Breast epithelium (tissue), 4 donors: ENCODE measurements around the gene ATOX1. TPM values are rescaled to one million over a fixed set of nuclear protein-coding genes. Genes with fewer than 3 reads are reported as not detected.

ENCODE experiments used
- DNase-seq, 2 donors: peaks; one replicate each; pipeline ENCODE4 v3.0.0-alpha.2; 2019; ENCODE audit warnings: low spot score in 2 of 2
- H3K27ac ChIP-seq, 2 donors: fragments of 200-600 bp; sonication (generic) in 1 of 2; one replicate each; pipeline ENCODE4 v1.5.1; 2016 to 2019; ENCODE audit warnings: mild to moderate bottlenecking in 1 of 2
- H3K27me3 ChIP-seq, 2 donors: fragments of 200-600 bp; sonication (generic) in 1 of 2; one replicate each; pipeline versions ENCODE4 v1.5.1 to v1.6.0; 2017 to 2019; ENCODE audit warnings: control low read depth in 1 of 2, mild to moderate bottlenecking in 1 of 2
- H3K36me3 ChIP-seq: fragments of 200-600 bp; one replicate; pipeline ENCODE4 v1.5.1; 2019
- H3K4me1 ChIP-seq, 2 donors: fragments of 200-600 bp; sonication (generic); one replicate each; pipeline ENCODE4 v1.5.1; 2016 to 2019; ENCODE audit warnings: control low read depth in 1 of 2
- H3K4me3 ChIP-seq, 3 donors: fragments of 200-600 bp; sonication (generic); 1 replicate in 2 of 3; 2 replicates in 1 of 3; pipeline ENCODE4 v1.5.1; 2016 to 2019; ENCODE audit warnings: mild to moderate bottlenecking in 3 of 3, moderate library complexity in 2 of 3
- H3K9me3 ChIP-seq, 2 donors: fragments of 200-600 bp; sonication (generic) in 1 of 2; one replicate each; pipeline ENCODE4 v1.5.1; 2016 to 2019; ENCODE audit warnings: control low read depth in 1 of 2
- CTCF ChIP-seq, 3 donors: fragments of 450-650 bp; IDR thresholded peaks; one replicate each; pipeline ENCODE4 v1.5.1; 2016 to 2017; ENCODE audit warnings: antibody characterized with exemption in 3 of 3, mild to moderate bottlenecking in 3 of 3, moderate library complexity in 3 of 3
- POLR2A ChIP-seq: fragments of 450-650 bp; IDR thresholded peaks from one replicate; pipeline ENCODE4 v1.6.1; 2016; ENCODE audit warnings: antibody characterized with exemption, mild to moderate bottlenecking, moderate library complexity
- POLR2AphosphoS5 ChIP-seq, 3 donors: sonication (generic); formaldehyde crosslinking; IDR thresholded peaks; one replicate each; pipeline ENCODE4 v1.6.1; 2017; ENCODE audit warnings: antibody characterized with exemption in 3 of 3
- intact Hi-C: fragments of 100-400 bp; cut with DNase I; formaldehyde crosslinking; loops from one replicate; pipeline ENCODE4 v1.15.1; 2023; ENCODE audit warnings: low total_unique reads
- total RNA-seq, 3 donors: library from RNA; depleted of rRNA; stranded (reverse); fragments of >200 nt; gene quantifications; one replicate each; pipeline ENCODE4 v1.1.0, GENCODE V29; 2016

ATOX1 gene
- total RNA-seq, 3 donors from 2014 or later: 119 to 138 (median 120) TPM

GRCh38 chr5:151775025-151775606 lies 16.7 kb upstream of the ATOX1 start:
- peak overlapping the region in 1 of 3 donors; percentile 17 for H3K4me3 ChIP-seq
- TF ChIP-seq POLR2A (no peak), POLR2AphosphoS5 (IDR thresholded peaks at IDR 0.05) (no peak), CTCF (IDR thresholded peaks at IDR 0.05) (no peak)
- H3K36me3 ChIP-seq: no peaks in the 10 kb centered on the region
- DNase-seq: no peak
- no peaks in the 10 kb centered on the region for H3K9me3 ChIP-seq
- H3K27ac ChIP-seq: peak overlapping the region in 1 of 2 donors; percentile 11
- H3K27me3 ChIP-seq: no peaks in the 10 kb centered on the region
- H3K4me1 ChIP-seq: peaks cover 3 to 16% of the 10 kb centered on the region in 2 donors
- intact Hi-C loops: no loop called here

DNA sequence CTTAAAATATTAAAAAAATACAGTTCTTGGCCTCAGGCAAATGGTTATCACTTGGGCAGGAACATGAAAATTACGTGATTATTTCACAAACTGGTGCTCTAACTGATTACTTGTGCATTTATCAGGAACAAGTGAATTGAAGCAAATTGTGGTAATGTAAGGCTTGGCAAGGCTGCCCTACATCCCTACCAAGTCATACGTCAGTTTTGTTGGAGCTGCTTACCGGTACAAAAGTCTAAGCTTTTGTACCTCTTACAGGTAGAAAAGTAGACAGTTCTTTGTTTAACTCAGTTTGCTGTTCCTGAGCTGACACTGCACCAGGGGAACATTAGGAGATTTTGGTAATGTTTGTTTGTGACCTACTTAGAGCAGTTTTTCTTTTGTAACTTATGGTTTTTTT lies 15.5 kb upstream of the ATOX1 start:
- H3K4me3 ChIP-seq: peak overlapping the region; percentile 65 to 92 (median 92)
- H3K4me1 ChIP-seq: peaks cover 3 to 16% of the 10 kb centered on the region in 2 donors
- TF ChIP-seq POLR2A (no peak), CTCF (IDR thresholded peaks at IDR 0.05) (no peak), POLR2AphosphoS5 (IDR thresholded peaks at IDR 0.05) (no peak)

GRCh38 chr5:151772846-151773561 lies 14.6 kb upstream of the ATOX1 start:
- Histone ChIP-seq H3K4me3 (peak overlapping the region; percentile 65 to 92 (median 92)), H3K9me3 (no peaks in the 10 kb centered on the region), H3K27ac (peak overlapping the region; percentile 95 to 97), H3K27me3 (no peaks in the 10 kb centered on the region), H3K36me3 (no peaks in the 10 kb centered on the region), H3K4me1 (peaks cover 3 to 16% of the 10 kb centered on the region in 2 donors)
- no peak for DNase-seq
- intact Hi-C loops: no loop called here
- no peak for TF ChIP-seq POLR2A
- no peak for TF ChIP-seq CTCF (IDR thresholded peaks at IDR 0.05)
- no peak for TF ChIP-seq POLR2AphosphoS5 (IDR thresholded peaks at IDR 0.05)

More for the DNA sequence above, 15.5 kb upstream of the ATOX1 start:
- H3K27me3 ChIP-seq: no peaks in the 10 kb centered on the region
- peak overlapping the region; percentile 36 to 38 for H3K27ac ChIP-seq
- intact Hi-C loops: no loop called here
- no peak for DNase-seq
- no peaks in the 10 kb centered on the region for H3K9me3 ChIP-seq
- H3K36me3 ChIP-seq: no peaks in the 10 kb centered on the region

GRCh38 chr5:151772029-151772845 lies 13.8 kb upstream of the ATOX1 start:
- Histone ChIP-seq H3K27me3 (no peaks in the 10 kb centered on the region), H3K4me3 (peak overlapping the region; percentile 65 to 92 (median 92)), H3K27ac (peak overlapping the region; percentile 95 to 97), H3K9me3 (no peaks in the 10 kb centered on the region), H3K4me1 (peaks cover 3 to 16% of the 10 kb centered on the region in 2 donors), H3K36me3 (no peaks in the 10 kb centered on the region)
- TF ChIP-seq POLR2AphosphoS5 (IDR thresholded peaks at IDR 0.05) (no peak), POLR2A (no peak), CTCF (IDR thresholded peaks at IDR 0.05) (no peak)
- no peak for DNase-seq
- intact Hi-C loops: no loop called here
